Activated CD4-positive, alpha-beta T cell treated with anti-CD3 and anti-CD28 coated beads for 24 hours (primary cell): Measurements from ENCODE around the gene ELL.

Experiments
- DNase-seq, 2 donors: peaks; one replicate each; pipeline ENCODE4 v3.0.0-alpha.2; 2020; ENCODE audit warnings: low read depth in 2 of 2

Gene ELL

GRCh38 chr19:18488838-18489626 is 32.8 kb downstream of the ELL start:
- DNase-seq = no peak

- no peak for DNase-seq
These were observed 33.5 kb downstream of the ELL start for GRCh38 chr19:18488403-18488723.

- no peak for DNase-seq
These were observed 34.1 kb downstream of the ELL start for GRCh38 chr19:18487576-18488402.

GRCh38 chr19:18486746-18487145 is 35.1 kb downstream of the ELL start:
- no peak for DNase-seq

- DNase-seq = no peak
These were observed 36.9 kb downstream of the ELL start for GRCh38 chr19:18484992-18485391.

GRCh38 chr19:18483119-18483890 is 38.6 kb downstream of the ELL start:
- no peak for DNase-seq

- no peak for DNase-seq
These were observed 40.2 kb downstream of the ELL start for GRCh38 chr19:18481505-18482222.

GRCh38 chr19:18480006-18480691 is 41.7 kb downstream of the ELL start:
- no peak for DNase-seq

- DNase-seq = peak; percentile 40 to 58
These were observed 43.1 kb downstream of the ELL start for GRCh38 chr19:18478545-18479311.

- DNase-seq = no peak
These were observed 43.9 kb downstream of the ELL start for GRCh38 chr19:18477974-18478373.

- DNase-seq = no peak
These were observed 44.7 kb downstream of the ELL start for GRCh38 chr19:18477042-18477779.

GRCh38 chr19:18476507-18477041 is 45.3 kb downstream of the ELL start:
- DNase-seq = no peak

- no peak for DNase-seq
These were observed 46.0 kb downstream of the ELL start for GRCh38 chr19:18475762-18476331.

GRCh38 chr19:18475004-18475453 is 46.8 kb downstream of the ELL start:
- no peak for DNase-seq

- no peak for DNase-seq
These were observed 47.4 kb downstream of the ELL start for GRCh38 chr19:18474366-18474887.

- DNase-seq = no peak
These were observed 48.2 kb downstream of the ELL start for GRCh38 chr19:18473706-18474087.

GRCh38 chr19:18473003-18473705 is 48.7 kb downstream of the ELL start:
- DNase-seq = no peak

- no peak for DNase-seq
These were observed 51.1 kb downstream of the ELL start for GRCh38 chr19:18470787-18471186.
